ENCODE data around the gene EXOC6B.

GRCh38 chr2:72183016-72183415, 642.8 kb downstream of the EXOC6B start:
- no peak for TF ChIP-seq CTCF (IDR thresholded peaks at IDR 0.05; ENCODE audit: borderline replicate concordance, extremely low read depth, low read length, poor library complexity, severe bottlenecking)
- TF ChIP-seq EZH2 (IDR thresholded peaks at IDR 0.05; ENCODE audit: borderline replicate concordance, low read depth, low read length, severe bottlenecking): no peak
